Renal cortex interstitium (tissue), 11 donors: ENCODE measurements around the gene FERMT3. TPM values are rescaled to one million over a fixed set of nuclear protein-coding genes. Genes with fewer than 3 reads are reported as not detected.
A peak's percentile ranks its signal among the peaks of the same experiment; 100 is the strongest.

Experiments used
- DNase-seq, 11 donors: peaks; one replicate each; pipeline ENCODE4 v3.0.0-alpha.2; 2013; ENCODE audit warnings: low read depth in 9 of 11, low spot score in 4 of 11; ENCODE audit errors: extremely low read depth in 1 of 11
- polyA plus RNA-seq, 3 donors: library from polyadenylated mRNA; unstranded; fragments of 120-200 nt; gene quantifications; one replicate each; pipeline ENCODE4 v1.2.1, GENCODE V29; 2013; ENCODE audit not compliant: insufficient read length in 3 of 3

The FERMT3 gene
- polyA plus RNA-seq, 3 donors, result 4.7 to 6.5 (median 5.9) TPM

GRCh38 chr11:64183890-64184289 is 22.6 kb upstream of the FERMT3 start:
- DNase-seq, result no peak

- DNase-seq, result peak in 7 of 11 donors; percentile 61 to 76 (median 73)
Observed at GRCh38 chr11:64185175-64185692, 21.3 kb upstream of the FERMT3 start.

GRCh38 chr11:64185693-64186491 is 20.6 kb upstream of the FERMT3 start, which contains the start of gene STIP1:
TSS of gene STIP1 (plus strand) at chr11:64186171. CDS start at chr11:64186262, 91 bp downstream.
- DNase-seq, result peak; percentile 99 to 100 (median 100)

GRCh38 chr11:64186492-64187165 is 19.9 kb upstream of the FERMT3 start:
- no peak for DNase-seq

- DNase-seq, result no peak
Observed at GRCh38 chr11:64192434-64192833, 14.1 kb upstream of the FERMT3 start.

- no peak for DNase-seq
Observed at GRCh38 chr11:64196626-64197025, 9.9 kb upstream of the FERMT3 start.

GRCh38 chr11:64198511-64198910 is 8.0 kb upstream of the FERMT3 start:
- no peak for DNase-seq

GRCh38 chr11:64201543-64201942 is 5.0 kb upstream of the FERMT3 start:
- DNase-seq, result no peak

- DNase-seq, result no peak
Observed at GRCh38 chr11:64202992-64203391, 3.5 kb upstream of the FERMT3 start.

GRCh38 chr11:64203421-64204079 is 3.0 kb upstream of the FERMT3 start:
- DNase-seq, result no peak

GRCh38 chr11:64204080-64204440 is 2.5 kb upstream of the FERMT3 start:
- DNase-seq, result no peak

GRCh38 chr11:64204464-64204989 is 2.0 kb upstream of the FERMT3 start:
- peak in 9 of 11 donors; percentile 76 to 85 (median 83) for DNase-seq

GRCh38 chr11:64207256-64208085 is 950 bp downstream of the FERMT3 start:
- DNase-seq, result peak in 2 of 11 donors; percentile 57

- no peak for DNase-seq
Observed at GRCh38 chr11:64208086-64208795, 1.7 kb downstream of the FERMT3 start.

- no peak for DNase-seq
Observed at GRCh38 chr11:64208796-64209562, 2.5 kb downstream of the FERMT3 start.

- no peak for DNase-seq
Observed at GRCh38 chr11:64209563-64209843, 3.0 kb downstream of the FERMT3 start.

- no peak for DNase-seq
Observed at GRCh38 chr11:64210301-64211020, 3.9 kb downstream of the FERMT3 start.
